Tibial nerve (tissue), 3 donors: Measurements from ENCODE around the gene CCND3.

Experiments used
- CTCF ChIP-seq, 5 experiments: fragments of 200-600 bp in 3 of 5; fragments of 450-650 bp in 2 of 5; sonication (generic) in 3 of 5; IDR thresholded peaks; one replicate each; pipeline ENCODE4 v1.5.1; 2016 to 2019; ENCODE audit warnings: antibody characterized with exemption in 5 of 5, mild to moderate bottlenecking in 3 of 5, moderate library complexity in 2 of 5
- POLR2A ChIP-seq, 2 donors: fragments of 450-650 bp; IDR thresholded peaks; one replicate each; pipeline ENCODE4 v1.6.1; 2017; ENCODE audit warnings: antibody characterized with exemption in 2 of 2, mild to moderate bottlenecking in 2 of 2, moderate library complexity in 2 of 2

- TF ChIP-seq CTCF (IDR thresholded peaks at IDR 0.05) (peak in 2 of 5 experiments; percentile 6 to 32), POLR2A (IDR thresholded peaks at IDR 0.05) (peak; percentile 46 to 79)
These were observed at the start of gene CCND3 for GRCh38 chr6:41941280-41942066.
